SH-SY5Y (cell line): ENCODE data around the gene HOXD4.

ENCODE experiments used
- GATA2 ChIP-seq: IDR thresholded peaks from 2 replicates; pipeline ENCODE4 v1.6.1; 2011; ENCODE audit warnings: mild to moderate bottlenecking, low read depth, low read length
- GATA3 ChIP-seq: IDR thresholded peaks from 2 replicates; pipeline ENCODE4 v1.6.1; 2011; ENCODE audit warnings: low read depth, mild to moderate bottlenecking, low read length, moderate library complexity

DNA sequence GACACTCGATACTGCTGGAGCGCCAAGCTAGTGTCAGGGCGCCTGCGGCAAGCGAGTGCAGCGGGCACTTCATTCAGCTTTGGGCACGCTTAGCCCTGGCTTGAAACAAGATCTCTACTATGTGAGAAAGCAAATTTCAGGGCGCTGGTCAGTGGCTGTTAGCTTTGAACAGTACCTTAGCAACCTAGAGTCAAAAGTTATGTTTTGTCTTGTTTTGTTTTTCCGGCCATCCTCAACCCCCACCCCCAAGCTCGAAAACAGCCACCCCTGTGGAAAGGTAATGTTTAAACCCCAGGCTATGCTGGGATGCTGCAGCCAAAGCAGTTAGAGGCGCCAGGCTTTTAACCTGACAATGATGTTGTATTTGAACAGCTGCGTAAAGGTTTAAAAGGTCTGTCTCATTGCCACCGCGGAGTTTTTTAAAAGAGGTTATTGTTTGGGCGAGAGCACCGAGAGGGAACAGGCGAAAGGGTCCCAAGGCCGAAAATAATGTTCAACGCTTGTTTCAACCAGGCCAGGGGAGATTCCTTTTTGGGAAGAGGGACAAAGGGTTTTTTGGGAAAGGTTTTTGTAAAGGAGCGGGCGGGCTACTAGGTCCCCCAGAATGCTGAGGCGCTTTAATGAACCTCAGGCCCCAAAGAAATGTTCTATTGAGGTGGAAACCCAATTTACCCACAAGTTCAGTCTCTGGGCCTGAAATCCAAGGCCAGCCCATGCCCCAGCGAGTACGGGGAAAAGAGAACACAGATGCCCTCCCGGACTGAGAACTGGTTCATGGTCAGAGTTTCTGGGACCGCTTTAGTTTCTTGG is 37.0 kb upstream of the HOXD4 start:
- TF ChIP-seq GATA3 (no peak), GATA2 (no peak)
